Central memory CD8-positive, alpha-beta T cell (primary cell): ENCODE results near the gene CYP46A1.

Experiments
- ATAC-seq: fragments of 150-1000 bp; cut with Tn5 transposase; replicated peaks from 2 replicates; pipeline ENCODE4 v1.10.0; 2022; ENCODE audit warnings: mild to moderate bottlenecking, moderate FRiP score, moderate number of reproducible peaks; ENCODE audit not compliant: poor library complexity, severe bottlenecking; ENCODE audit errors: extremely low read depth
- DNase-seq, 2 donors: peaks; one replicate each; pipeline ENCODE4 v3.0.0; 2021; ENCODE audit warnings: low spot score in 2 of 2
- H3K27ac Mint-ChIP-seq: one replicate; pipeline ENCODE4 v1.8.0; 2022; ENCODE audit warnings: low read depth, mild to moderate bottlenecking, moderate library complexity, mixed read lengths
- H3K27me3 Mint-ChIP-seq: one replicate; pipeline ENCODE4 v1.8.0; 2022; ENCODE audit warnings: mixed read lengths
- H3K36me3 Mint-ChIP-seq: one replicate; pipeline ENCODE4 v1.8.0; 2022; ENCODE audit warnings: mild to moderate bottlenecking, moderate library complexity, mixed read lengths; ENCODE audit not compliant: insufficient read depth
- H3K4me1 Mint-ChIP-seq: one replicate; pipeline ENCODE4 v1.8.0; 2022; ENCODE audit warnings: mixed read lengths
- H3K4me3 Mint-ChIP-seq: one replicate; pipeline ENCODE4 v1.8.0; 2022; ENCODE audit warnings: mild to moderate bottlenecking, moderate library complexity, mixed read lengths
- H3K9me3 Mint-ChIP-seq: one replicate; pipeline ENCODE4 v1.8.0; 2022; ENCODE audit warnings: mixed read lengths

The CYP46A1 gene

GRCh38 chr14:99736603-99737371 is 52.7 kb downstream of the CYP46A1 start:
- H3K9me3 Mint-ChIP-seq: no peaks in the 10 kb centered on the region
- peaks cover 2% of the 10 kb centered on the region for H3K36me3 Mint-ChIP-seq
- H3K27ac Mint-ChIP-seq: no peak overlapping the region
- H3K27me3 Mint-ChIP-seq: peaks cover 86% of the 10 kb centered on the region
- ATAC-seq (no peak), DNase-seq (no peak)
- H3K4me3 Mint-ChIP-seq: no peak overlapping the region
- no peaks in the 10 kb centered on the region for H3K4me1 Mint-ChIP-seq

- no peaks in the 10 kb centered on the region for H3K4me1 Mint-ChIP-seq
- ATAC-seq (no peak), DNase-seq (no peak)
- H3K4me3 Mint-ChIP-seq: no peak overlapping the region
- peaks cover 2% of the 10 kb centered on the region for H3K36me3 Mint-ChIP-seq
- H3K9me3 Mint-ChIP-seq: no peaks in the 10 kb centered on the region
- H3K27me3 Mint-ChIP-seq: peaks cover 88% of the 10 kb centered on the region
- no peak overlapping the region for H3K27ac Mint-ChIP-seq
Observed at GRCh38 chr14:99737451-99737951, 53.4 kb downstream of the CYP46A1 start.

DNA sequence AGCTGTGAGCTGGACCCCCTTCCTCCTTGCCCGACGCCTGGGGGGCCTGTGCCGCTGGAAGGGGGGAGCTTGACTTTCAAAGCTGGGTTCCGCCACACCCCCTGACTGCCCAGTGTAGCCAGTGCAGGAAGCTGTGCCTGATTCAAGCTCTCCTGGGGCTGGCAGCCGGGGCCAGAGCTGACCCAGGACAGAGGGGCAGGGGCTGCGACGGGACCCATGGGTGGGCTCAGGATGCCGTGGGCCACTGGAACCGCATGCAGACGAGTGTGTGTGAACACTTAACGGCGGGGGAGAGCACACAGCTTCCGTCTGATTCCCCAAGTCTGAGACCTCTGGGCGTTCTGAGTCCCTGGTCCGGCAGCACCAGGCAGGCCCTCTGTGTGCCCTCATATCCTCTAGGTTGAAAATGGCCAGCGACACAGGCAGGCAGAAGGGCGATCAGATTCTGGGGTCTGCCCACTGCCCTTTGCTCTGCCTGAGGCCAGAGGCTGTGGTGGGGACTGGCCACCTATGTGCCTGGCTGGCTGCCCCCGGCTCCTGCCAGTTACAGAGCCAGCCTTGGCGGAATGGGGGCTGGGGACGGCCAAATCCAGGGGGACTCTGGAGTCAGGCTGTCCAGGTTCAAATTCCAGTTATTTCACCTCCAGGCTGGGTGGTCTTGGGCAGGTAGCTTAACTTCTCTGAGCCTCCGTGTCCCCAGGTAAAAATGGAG is 54.0 kb downstream of the CYP46A1 start:
- Mint-ChIP-seq H3K27ac (no peak overlapping the region), H3K27me3 (peaks cover 84% of the 10 kb centered on the region), H3K9me3 (no peaks in the 10 kb centered on the region), H3K4me1 (no peaks in the 10 kb centered on the region), H3K4me3 (no peak overlapping the region), H3K36me3 (peaks cover 2% of the 10 kb centered on the region)
- no peak for ATAC-seq
- no peak for DNase-seq

DNA sequence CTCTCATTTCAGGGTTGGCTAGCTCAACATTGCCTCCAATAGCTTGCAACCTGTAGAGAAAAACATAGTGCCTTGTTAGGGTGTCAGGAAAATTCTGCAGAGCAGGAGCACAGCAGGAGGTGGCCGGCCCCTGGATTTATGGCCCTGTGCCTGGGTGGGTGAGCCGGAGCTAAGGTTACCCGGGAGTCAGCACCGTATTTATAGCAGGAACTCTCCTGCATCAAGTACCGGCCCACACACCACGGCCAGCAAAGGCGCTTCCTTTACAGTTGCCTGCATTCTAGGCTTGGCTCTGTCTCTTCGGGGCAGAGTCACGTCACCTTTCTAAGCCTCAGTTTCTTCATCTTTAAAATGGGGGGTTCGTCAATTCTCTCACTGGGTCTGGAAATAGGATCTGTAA is 56.3 kb downstream of the CYP46A1 start:
- Mint-ChIP-seq H3K4me1 (no peaks in the 10 kb centered on the region), H3K27me3 (peaks cover 89% of the 10 kb centered on the region), H3K4me3 (no peak overlapping the region), H3K36me3 (peaks cover 2% of the 10 kb centered on the region), H3K9me3 (no peaks in the 10 kb centered on the region), H3K27ac (no peak overlapping the region)
- DNase-seq (no peak), ATAC-seq (no peak)

- Mint-ChIP-seq H3K36me3 (peaks cover 2% of the 10 kb centered on the region), H3K9me3 (no peaks in the 10 kb centered on the region), H3K4me1 (no peaks in the 10 kb centered on the region), H3K4me3 (no peak overlapping the region), H3K27me3 (peaks cover 89% of the 10 kb centered on the region), H3K27ac (no peak overlapping the region)
- DNase-seq (no peak), ATAC-seq (no peak)
Observed at GRCh38 chr14:99741227-99741976, 57.3 kb downstream of the CYP46A1 start.

DNA sequence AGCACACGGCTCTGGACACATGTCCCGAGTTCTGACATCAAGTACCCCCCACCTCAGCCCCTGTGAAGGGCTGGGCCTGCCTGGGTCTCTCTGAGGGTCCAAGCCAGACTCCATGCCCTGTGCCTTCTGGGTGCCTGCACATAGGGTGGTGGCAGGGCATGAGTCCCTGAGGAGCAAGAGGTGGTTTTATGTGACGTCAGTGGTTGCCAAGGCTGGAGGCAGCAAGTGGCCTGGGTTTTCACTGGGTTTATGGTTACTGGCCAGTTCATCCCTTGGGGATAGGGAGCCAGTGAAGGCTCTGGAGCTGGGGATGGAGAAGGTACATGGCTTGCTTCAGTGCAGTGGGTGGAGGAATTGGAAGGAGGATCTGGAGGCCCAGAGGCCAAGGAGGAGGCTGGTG is 58.0 kb downstream of the CYP46A1 start:
- no peaks in the 10 kb centered on the region for H3K9me3 Mint-ChIP-seq
- peaks cover 2% of the 10 kb centered on the region for H3K36me3 Mint-ChIP-seq
- H3K4me1 Mint-ChIP-seq: no peaks in the 10 kb centered on the region
- ATAC-seq: no peak
- no peak for DNase-seq
- H3K27me3 Mint-ChIP-seq: peaks cover 87% of the 10 kb centered on the region
- no peak overlapping the region for H3K27ac Mint-ChIP-seq
- no peak overlapping the region for H3K4me3 Mint-ChIP-seq

DNA sequence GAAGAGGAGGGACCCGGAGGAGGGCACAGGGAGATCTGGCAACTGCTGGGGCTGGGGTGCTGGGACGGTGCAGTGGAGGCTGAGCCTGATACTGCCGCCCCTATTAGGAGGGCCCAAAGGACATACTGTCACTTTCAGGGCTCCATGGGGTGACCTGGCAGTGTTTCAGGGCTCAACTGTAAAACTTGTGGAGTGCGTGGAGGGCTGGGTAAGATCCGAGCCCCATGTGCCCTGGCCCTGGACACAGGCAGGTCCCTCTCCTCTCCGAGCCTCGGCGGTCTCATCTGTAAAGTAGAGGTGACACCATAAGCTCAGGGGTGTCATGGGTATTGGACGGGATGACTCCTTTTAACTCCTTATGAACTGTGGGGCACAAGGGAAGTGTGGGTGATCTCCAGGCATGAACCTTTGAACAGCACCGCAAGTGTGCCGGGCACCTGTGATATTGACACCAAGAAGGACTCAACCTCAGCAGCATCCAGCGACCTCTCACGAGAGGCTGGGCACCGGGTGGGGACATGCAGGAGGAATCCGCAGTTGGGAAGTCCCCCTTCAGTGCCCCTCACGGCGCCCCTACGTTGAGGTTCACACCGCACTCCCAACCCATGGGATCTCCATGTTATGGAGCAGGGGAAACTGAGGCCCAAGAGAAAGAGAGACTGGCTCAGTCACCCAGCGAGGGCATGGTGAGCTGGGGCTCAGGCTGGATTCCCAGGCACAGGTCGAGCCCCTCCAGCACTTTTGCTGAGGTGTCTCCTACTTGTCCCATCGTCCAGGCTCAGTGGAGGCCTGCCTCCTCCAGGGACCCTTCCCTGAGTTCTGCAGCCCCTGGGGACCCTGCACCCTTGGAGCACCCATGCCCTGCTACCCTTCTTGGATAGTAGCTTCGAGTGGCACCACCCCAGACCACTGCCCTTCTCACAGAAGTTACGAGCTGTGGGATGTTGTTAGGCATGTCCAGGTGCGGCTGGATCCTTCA is 58.7 kb downstream of the CYP46A1 start:
- H3K36me3 Mint-ChIP-seq: peaks cover 4% of the 10 kb centered on the region
- H3K27me3 Mint-ChIP-seq: peaks cover 89% of the 10 kb centered on the region
- H3K4me1 Mint-ChIP-seq: no peaks in the 10 kb centered on the region
- H3K27ac Mint-ChIP-seq: no peak overlapping the region
- DNase-seq (no peak), ATAC-seq (no peak)
- H3K9me3 Mint-ChIP-seq: no peaks in the 10 kb centered on the region
- H3K4me3 Mint-ChIP-seq: no peak overlapping the region

DNA sequence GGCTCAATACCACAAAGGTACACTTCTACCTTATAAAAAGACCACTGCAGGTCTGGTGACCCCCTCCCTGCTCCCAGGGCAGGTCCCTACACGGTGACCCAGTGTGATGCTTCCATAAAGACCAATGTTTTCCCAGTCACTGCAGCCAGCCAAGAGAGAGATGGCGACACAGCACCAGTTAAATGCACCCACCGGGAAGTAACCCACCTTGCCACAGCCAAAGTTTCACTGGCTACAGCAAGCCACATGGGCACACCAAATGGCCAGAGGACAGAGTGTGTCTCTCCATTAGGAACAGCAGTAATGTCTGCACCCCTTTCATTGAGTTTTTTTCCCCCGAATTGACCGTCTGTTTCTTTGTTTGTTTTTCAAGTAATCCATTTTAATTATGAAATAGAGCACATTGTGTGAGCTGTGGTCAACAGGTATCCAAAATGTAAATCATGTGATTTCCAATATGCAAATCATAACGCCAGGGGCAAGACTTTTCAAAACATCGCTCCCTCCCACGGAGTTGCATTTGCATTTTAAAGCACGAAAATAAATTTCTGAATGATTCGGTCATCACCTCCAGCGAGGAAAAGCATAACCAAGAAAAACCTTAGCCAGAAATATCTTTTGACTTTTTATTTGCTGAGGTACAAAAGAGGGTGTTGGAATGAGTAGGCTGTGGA is 60.2 kb downstream of the CYP46A1 start:
- Mint-ChIP-seq H3K4me3 (no peak overlapping the region), H3K27me3 (peaks cover 94% of the 10 kb centered on the region), H3K27ac (no peak overlapping the region), H3K9me3 (no peaks in the 10 kb centered on the region), H3K36me3 (peaks cover 2% of the 10 kb centered on the region), H3K4me1 (no peaks in the 10 kb centered on the region)
- no peak for ATAC-seq
- DNase-seq: no peak

- Mint-ChIP-seq H3K27me3 (peaks cover 94% of the 10 kb centered on the region), H3K4me3 (no peak overlapping the region), H3K4me1 (no peaks in the 10 kb centered on the region), H3K9me3 (no peaks in the 10 kb centered on the region), H3K27ac (no peak overlapping the region), H3K36me3 (peaks cover 2% of the 10 kb centered on the region)
- DNase-seq: no peak
- ATAC-seq: no peak
Observed at GRCh38 chr14:99744873-99745224, 60.8 kb downstream of the CYP46A1 start.

DNA sequence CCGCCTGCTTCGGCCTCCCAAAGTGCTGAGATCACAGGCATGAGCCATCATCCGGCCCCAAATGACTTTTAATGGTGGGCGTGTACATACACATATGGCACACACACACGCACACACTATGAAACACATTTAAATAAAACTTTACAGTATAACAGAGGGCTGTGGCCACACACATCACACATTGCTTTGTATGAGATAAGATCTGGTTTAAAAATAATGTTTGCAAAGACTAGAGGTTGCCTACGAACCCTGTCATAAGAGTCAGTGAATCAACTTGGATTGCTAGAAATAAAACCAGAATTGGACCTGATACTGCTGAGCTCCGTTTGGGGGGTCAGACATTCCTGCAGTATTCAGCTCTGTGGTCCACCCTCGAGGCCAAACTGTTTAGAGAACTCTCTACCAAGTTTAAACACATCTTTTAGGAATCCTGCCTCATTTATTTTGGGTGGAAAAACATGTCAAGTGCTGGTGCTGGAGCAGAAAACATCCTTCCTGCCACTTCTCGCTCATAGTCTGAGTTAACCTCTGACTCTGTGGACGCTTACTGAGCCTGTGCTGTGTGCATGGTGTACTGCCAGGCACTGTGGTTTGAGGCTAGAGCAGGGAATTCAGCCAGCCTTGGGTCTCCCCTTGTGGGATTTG is 61.3 kb downstream of the CYP46A1 start:
- no peak for ATAC-seq
- Mint-ChIP-seq H3K27me3 (peaks cover 94% of the 10 kb centered on the region), H3K36me3 (peaks cover 2% of the 10 kb centered on the region), H3K4me1 (no peaks in the 10 kb centered on the region), H3K27ac (no peak overlapping the region), H3K9me3 (no peaks in the 10 kb centered on the region), H3K4me3 (no peak overlapping the region)
- no peak for DNase-seq

GRCh38 chr14:99747167-99747566 is 63.1 kb downstream of the CYP46A1 start:
- H3K4me1 Mint-ChIP-seq: no peaks in the 10 kb centered on the region
- no peak overlapping the region for H3K4me3 Mint-ChIP-seq
- ATAC-seq: no peak
- H3K36me3 Mint-ChIP-seq: peaks cover 2% of the 10 kb centered on the region
- DNase-seq: no peak
- H3K27ac Mint-ChIP-seq: no peak overlapping the region
- H3K9me3 Mint-ChIP-seq: no peaks in the 10 kb centered on the region
- H3K27me3 Mint-ChIP-seq: peaks cover 94% of the 10 kb centered on the region
